ENCODE results near the gene EMCN.
"Not testable (repeated sequence)": the region's sequence is repeated elsewhere in the genome, so short reads cannot be mapped to it uniquely, and the experiment has no call there.

EMCN gene

GRCh38 chr4:100517864-100518341, at the start of gene EMCN:
EMCN (minus strand) TSS chr4:100518022; CDS start chr4:100517914, 108 bp downstream.
- DNase-seq, result no peak

GRCh38 chr4:100566396-100566795, 48.6 kb upstream of the EMCN start:
- DNase-seq, result no peak

GRCh38 chr4:100557306-100557705, 39.5 kb upstream of the EMCN start:
- DNase-seq, result no peak

GRCh38 chr4:100555611-100556337, 38.0 kb upstream of the EMCN start:
- no peak for DNase-seq

- no peak for DNase-seq
These were observed 30.4 kb upstream of the EMCN start for GRCh38 chr4:100548200-100548560.

GRCh38 chr4:100547541-100548199, 29.8 kb upstream of the EMCN start:
- no peak for DNase-seq

- DNase-seq, result no peak
These were observed 27.6 kb upstream of the EMCN start for GRCh38 chr4:100545427-100545826.

- DNase-seq, result no peak
These were observed 22.3 kb upstream of the EMCN start for GRCh38 chr4:100540131-100540530.

GRCh38 chr4:100539706-100540105, 21.9 kb upstream of the EMCN start:
- no peak for DNase-seq

- DNase-seq, result no peak
These were observed 15.9 kb upstream of the EMCN start for GRCh38 chr4:100533741-100534140.

GRCh38 chr4:100530161-100530560, 12.3 kb upstream of the EMCN start:
- not testable (repeated sequence) for DNase-seq

GRCh38 chr4:100525686-100526085, 7.9 kb upstream of the EMCN start:
- no peak for DNase-seq

- DNase-seq, result no peak
These were observed 1.4 kb upstream of the EMCN start for GRCh38 chr4:100519205-100519604.

- no peak for DNase-seq
These were observed 1.6 kb downstream of the EMCN start for GRCh38 chr4:100516225-100516624.

- DNase-seq, result peak; percentile 17
These were observed 5.9 kb downstream of the EMCN start for GRCh38 chr4:100511896-100512295.

- no peak for DNase-seq
These were observed 7.3 kb downstream of the EMCN start for GRCh38 chr4:100510551-100510950.

GRCh38 chr4:100509386-100509785, 8.4 kb downstream of the EMCN start:
- no peak for DNase-seq

GRCh38 chr4:100508691-100509090, 9.1 kb downstream of the EMCN start:
- DNase-seq, result no peak

- no peak for DNase-seq
These were observed 13.5 kb downstream of the EMCN start for GRCh38 chr4:100504086-100504874.

- no peak for DNase-seq
These were observed 20.0 kb downstream of the EMCN start for GRCh38 chr4:100497791-100498190.

GRCh38 chr4:100495074-100495473, 22.7 kb downstream of the EMCN start:
- no peak for DNase-seq

GRCh38 chr4:100494166-100494565, 23.7 kb downstream of the EMCN start:
- no peak for DNase-seq

GRCh38 chr4:100493756-100494155, 24.1 kb downstream of the EMCN start:
- DNase-seq, result peak; percentile 53

GRCh38 chr4:100492129-100492528, 25.7 kb downstream of the EMCN start:
- DNase-seq, result no peak
